ENCODE data around the gene PTGIS.
"Not testable (repeated sequence)": the region's sequence is repeated elsewhere in the genome, so short reads cannot be mapped to it uniquely, and the experiment has no call there.

DNA sequence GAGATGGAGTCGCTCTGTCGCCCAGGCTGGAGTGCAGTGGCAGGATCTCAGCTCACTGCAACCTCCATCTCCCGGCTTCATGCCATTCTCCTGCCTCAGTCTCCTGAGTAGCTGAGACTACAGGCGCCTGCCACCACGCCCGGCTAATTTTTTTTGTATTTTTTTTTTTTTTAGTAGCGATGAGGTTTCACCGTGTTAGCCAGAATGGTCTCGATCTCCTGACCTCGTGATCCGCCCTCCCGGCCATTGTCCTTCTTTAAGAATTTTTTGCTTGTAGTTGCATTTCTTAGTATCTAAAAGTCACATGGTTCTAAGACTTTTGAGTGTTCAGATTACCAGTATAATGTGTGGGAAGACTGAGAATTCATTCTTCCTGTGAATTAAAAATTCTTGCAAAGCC is 2.9 kb downstream of the PTGIS start:
- TF ChIP-seq POLR2A (IDR thresholded peaks at IDR 0.05), result not testable (repeated sequence)
- TF ChIP-seq, protein P1, sequence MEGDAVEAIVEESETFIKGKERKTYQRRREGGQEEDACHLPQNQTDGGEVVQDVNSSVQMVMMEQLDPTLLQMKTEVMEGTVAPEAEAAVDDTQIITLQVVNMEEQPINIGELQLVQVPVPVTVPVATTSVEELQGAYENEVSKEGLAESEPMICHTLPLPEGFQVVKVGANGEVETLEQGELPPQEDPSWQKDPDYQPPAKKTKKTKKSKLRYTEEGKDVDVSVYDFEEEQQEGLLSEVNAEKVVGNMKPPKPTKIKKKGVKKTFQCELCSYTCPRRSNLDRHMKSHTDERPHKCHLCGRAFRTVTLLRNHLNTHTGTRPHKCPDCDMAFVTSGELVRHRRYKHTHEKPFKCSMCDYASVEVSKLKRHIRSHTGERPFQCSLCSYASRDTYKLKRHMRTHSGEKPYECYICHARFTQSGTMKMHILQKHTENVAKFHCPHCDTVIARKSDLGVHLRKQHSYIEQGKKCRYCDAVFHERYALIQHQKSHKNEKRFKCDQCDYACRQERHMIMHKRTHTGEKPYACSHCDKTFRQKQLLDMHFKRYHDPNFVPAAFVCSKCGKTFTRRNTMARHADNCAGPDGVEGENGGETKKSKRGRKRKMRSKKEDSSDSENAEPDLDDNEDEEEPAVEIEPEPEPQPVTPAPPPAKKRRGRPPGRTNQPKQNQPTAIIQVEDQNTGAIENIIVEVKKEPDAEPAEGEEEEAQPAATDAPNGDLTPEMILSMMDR (IDR thresholded peaks at IDR 0.05), result not testable (repeated sequence)

Data from Peyer's patch (tissue), 4 donors.